ENCODE results near the gene HSPA1A.

Gene HSPA1A

DNA sequence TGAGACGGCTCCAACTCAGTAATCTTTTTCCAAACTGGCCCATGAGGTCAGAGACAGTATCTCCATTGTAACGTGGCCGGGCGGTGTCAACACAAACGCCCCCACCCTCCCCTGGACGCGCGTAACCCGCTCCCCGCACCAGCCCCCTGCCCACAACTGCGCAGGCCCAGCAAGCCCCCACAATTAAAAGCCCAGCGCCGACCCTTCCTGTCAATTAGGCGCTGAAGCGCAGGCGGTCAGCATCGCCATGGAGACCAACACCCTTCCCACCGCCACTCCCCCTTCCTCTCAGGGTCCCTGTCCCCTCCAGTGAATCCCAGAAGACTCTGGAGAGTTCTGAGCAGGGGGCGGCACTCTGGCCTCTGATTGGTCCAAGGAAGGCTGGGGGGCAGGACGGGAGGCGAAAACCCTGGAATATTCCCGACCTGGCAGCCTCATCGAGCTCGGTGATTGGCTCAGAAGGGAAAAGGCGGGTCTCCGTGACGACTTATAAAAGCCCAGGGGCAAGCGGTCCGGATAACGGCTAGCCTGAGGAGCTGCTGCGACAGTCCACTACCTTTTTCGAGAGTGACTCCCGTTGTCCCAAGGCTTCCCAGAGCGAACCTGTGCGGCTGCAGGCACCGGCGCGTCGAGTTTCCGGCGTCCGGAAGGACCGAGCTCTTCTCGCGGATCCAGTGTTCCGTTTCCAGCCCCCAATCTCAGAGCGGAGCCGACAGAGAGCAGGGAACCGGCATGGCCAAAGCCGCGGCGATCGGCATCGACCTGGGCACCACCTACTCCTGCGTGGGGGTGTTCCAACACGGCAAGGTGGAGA lies at the start of gene HSPA1A, which contains the start of gene HSPA1L:
TSS of gene HSPA1A (plus strand) at position 519 of the 814 bp plus-strand sequence. CDS start at position 733, 214 bp downstream.
TSS of gene HSPA1L (minus strand) at position 259 of the 814 bp plus-strand sequence. CDS start 3,311 bp downstream, outside the sequence.
- DNase-seq = peak; percentile 86
- Mint-ChIP-seq H3K36me3 (ENCODE audit: low read depth) (peaks cover 22% of the 10 kb centered on the region), H3K27ac (peak within 1 kb of the TSS; percentile 99), H3K9me3 (peaks cover 35% of the 10 kb centered on the region), H3K27me3 (ENCODE audit: low read depth, poor library complexity) (peaks cover 10% of the 10 kb centered on the region), H3K4me3 (peak within 1 kb of the TSS; percentile 81), H3K4me1 (peaks cover 30% of the 10 kb centered on the region)
- TF ChIP-seq, protein P1, sequence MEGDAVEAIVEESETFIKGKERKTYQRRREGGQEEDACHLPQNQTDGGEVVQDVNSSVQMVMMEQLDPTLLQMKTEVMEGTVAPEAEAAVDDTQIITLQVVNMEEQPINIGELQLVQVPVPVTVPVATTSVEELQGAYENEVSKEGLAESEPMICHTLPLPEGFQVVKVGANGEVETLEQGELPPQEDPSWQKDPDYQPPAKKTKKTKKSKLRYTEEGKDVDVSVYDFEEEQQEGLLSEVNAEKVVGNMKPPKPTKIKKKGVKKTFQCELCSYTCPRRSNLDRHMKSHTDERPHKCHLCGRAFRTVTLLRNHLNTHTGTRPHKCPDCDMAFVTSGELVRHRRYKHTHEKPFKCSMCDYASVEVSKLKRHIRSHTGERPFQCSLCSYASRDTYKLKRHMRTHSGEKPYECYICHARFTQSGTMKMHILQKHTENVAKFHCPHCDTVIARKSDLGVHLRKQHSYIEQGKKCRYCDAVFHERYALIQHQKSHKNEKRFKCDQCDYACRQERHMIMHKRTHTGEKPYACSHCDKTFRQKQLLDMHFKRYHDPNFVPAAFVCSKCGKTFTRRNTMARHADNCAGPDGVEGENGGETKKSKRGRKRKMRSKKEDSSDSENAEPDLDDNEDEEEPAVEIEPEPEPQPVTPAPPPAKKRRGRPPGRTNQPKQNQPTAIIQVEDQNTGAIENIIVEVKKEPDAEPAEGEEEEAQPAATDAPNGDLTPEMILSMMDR (IDR thresholded peaks at IDR 0.05) = no peak

DNA sequence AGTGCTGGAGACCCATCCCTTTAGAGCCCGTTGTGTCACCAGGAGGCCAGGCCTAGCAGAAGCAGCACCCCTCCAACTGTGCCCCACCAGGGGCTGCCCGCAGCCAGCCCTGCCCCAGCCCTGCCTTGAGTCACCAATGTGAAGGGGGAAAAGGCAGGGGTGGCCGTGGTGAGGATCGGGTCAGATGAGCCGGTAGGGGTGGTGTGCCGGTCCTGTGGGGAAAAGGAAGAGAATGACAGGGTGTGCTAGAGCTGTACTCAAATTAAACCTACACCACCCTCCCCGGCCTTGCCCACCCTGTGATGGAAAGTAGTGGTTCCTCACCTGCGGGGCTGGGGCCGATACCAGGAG lies 49.8 kb upstream of the HSPA1A start:
- Mint-ChIP-seq H3K9me3 (no peaks in the 10 kb centered on the region), H3K4me1 (peaks cover 49% of the 10 kb centered on the region), H3K27ac (no peak overlapping the region), H3K4me3 (no peak overlapping the region), H3K27me3 (ENCODE audit: low read depth, poor library complexity) (peaks cover 8% of the 10 kb centered on the region), H3K36me3 (ENCODE audit: low read depth) (peaks cover 24% of the 10 kb centered on the region)
- TF ChIP-seq, protein P1 (IDR thresholded peaks at IDR 0.05) = no peak
- no peak for DNase-seq

DNA sequence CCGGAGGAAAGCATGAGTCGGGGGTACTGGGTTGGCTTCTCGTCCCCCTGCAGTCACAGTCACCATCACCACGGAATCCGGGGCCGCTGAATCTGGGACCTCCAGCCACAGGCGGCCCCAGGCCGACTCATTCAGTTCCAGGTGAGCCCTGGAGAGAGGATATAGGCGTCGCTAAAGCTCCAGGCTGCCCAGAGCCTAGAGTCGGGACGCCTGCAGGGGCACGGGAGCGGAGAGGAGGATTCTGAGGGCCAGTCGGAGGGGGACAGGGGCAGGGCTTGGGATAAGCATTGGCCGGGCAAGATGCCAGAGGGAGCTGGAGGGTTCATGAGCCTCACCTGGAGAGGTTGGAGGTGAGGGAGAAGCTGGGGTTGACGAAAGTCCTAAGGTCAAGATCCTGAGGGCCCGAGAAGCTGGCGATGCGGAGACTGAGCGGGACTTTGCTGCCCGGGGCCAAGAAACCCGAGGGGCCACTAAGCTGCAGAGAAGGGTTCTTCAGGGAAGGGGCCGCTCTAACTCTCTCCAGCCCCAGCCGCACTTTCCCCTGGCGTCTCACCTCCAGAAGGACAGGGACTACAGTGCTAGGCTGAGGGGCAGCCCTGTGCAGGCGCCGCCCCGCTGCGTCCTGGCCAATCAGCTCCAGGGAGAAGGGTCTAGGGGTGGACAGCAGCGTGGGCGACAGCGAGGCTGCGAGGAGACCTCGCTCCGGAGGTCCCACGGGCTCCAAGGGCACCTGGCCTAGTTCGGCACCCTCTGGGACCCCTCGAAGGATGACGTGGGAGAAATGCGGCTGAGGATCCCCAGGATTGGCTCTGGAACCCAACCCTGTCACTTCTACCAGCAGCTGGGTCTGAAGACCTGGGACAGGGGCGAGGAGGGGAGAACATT lies 49.2 kb upstream of the HSPA1A start:
- TF ChIP-seq, protein P1 (IDR thresholded peaks at IDR 0.05) = no peak
- H3K27ac Mint-ChIP-seq = no peak overlapping the region
- H3K4me3 Mint-ChIP-seq = peak overlapping the region; percentile 73
- peak; percentile 26 for DNase-seq
- H3K4me1 Mint-ChIP-seq = peaks cover 46% of the 10 kb centered on the region
- H3K9me3 Mint-ChIP-seq = no peaks in the 10 kb centered on the region
- peaks cover 8% of the 10 kb centered on the region for H3K27me3 Mint-ChIP-seq (ENCODE audit: low read depth, poor library complexity)
- H3K36me3 Mint-ChIP-seq (ENCODE audit: low read depth) = peaks cover 18% of the 10 kb centered on the region

DNA sequence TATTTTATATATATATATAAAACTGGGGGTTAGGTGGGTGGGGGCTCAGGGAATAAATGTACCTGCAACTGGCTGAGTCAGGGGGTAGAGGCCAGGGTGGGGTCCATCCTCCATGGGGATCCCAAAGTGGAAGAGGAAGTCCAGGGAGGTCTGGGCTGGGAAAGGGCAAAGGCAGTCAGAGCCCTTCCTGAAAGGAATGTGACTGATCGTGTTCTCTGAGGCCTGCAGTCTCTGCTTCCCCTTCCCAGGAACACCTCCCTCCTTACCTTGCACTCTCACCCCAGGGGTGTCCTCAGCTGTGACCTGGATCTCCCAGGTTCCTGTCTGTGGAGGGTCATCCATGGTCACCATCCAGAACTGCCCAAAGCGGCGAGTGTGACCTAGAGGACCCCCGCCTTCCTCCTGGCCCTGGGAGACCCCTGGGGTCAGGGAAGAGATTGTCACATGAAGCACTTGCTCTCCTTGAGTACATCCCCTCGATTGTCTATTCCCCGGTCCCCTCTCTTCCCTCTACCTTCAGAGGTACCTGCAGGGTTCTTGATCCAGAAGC lies 48.2 kb upstream of the HSPA1A start:
- Mint-ChIP-seq H3K4me1 (peaks cover 39% of the 10 kb centered on the region), H3K27ac (no peak overlapping the region), H3K36me3 (ENCODE audit: low read depth) (peaks cover 14% of the 10 kb centered on the region), H3K27me3 (ENCODE audit: low read depth, poor library complexity) (peaks cover 8% of the 10 kb centered on the region), H3K4me3 (no peak overlapping the region), H3K9me3 (no peaks in the 10 kb centered on the region)
- no peak for DNase-seq
- TF ChIP-seq, protein P1 (IDR thresholded peaks at IDR 0.05) = no peak

DNA sequence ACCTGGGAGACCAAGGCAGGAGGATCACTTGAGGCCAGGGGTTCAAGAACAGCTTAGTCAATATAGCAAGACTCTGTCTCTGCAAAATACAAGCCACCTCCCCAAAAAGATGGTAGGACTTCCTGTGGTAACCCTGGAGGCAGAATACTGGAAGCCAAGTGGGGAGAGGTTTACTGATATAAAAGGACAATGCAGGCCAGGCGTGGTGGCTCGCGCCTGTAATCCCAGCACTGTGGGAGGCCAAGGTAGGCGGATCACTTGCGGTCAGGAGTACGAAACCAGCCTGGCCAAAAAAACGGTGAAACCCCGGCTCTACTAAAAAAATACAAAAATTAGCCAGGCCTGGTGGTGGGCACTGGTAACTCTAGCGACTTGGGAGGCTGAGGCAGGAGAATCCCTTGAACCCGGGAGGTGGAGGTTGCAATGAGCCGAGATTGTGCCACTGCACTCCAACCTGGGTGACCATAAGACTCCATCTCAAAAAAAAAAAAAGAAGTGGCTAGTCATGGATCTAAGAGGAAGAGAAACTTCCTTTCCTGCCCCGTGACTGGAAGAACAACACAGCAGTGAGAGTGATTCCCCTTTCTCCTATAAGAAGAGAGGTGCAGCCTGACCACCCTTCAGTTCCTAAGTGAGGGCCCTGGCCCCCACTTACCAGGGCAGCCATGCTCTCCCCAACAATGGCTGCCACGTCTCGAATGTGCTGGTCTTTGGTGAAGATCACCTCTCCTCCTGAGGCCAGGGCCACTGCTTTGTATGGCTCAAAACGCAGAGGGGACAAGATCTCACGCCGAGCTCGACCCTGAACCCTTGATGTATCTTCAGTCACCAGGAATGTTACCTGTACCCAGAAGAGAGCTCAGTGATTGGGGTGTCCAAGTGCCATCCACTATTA lies 46.7 kb upstream of the HSPA1A start:
- Mint-ChIP-seq H3K27ac (no peak overlapping the region), H3K9me3 (no peaks in the 10 kb centered on the region), H3K4me3 (no peak overlapping the region), H3K36me3 (ENCODE audit: low read depth) (peaks cover 5% of the 10 kb centered on the region), H3K27me3 (ENCODE audit: low read depth, poor library complexity) (peaks cover 4% of the 10 kb centered on the region), H3K4me1 (peaks cover 26% of the 10 kb centered on the region)
- no peak for DNase-seq
- TF ChIP-seq, protein P1 (IDR thresholded peaks at IDR 0.05) = no peak
